ENCODE data around the gene BRCA1. TPM values are rescaled to one million over a fixed set of nuclear protein-coding genes. Genes with fewer than 3 reads are reported as not detected.
A peak's percentile ranks its signal among the peaks of the same experiment; 100 is the strongest.

BRCA1 gene
- total RNA-seq, 6 experiments from 2014 or later: 3.1 to 6.7 (median 3.9) TPM

DNA sequence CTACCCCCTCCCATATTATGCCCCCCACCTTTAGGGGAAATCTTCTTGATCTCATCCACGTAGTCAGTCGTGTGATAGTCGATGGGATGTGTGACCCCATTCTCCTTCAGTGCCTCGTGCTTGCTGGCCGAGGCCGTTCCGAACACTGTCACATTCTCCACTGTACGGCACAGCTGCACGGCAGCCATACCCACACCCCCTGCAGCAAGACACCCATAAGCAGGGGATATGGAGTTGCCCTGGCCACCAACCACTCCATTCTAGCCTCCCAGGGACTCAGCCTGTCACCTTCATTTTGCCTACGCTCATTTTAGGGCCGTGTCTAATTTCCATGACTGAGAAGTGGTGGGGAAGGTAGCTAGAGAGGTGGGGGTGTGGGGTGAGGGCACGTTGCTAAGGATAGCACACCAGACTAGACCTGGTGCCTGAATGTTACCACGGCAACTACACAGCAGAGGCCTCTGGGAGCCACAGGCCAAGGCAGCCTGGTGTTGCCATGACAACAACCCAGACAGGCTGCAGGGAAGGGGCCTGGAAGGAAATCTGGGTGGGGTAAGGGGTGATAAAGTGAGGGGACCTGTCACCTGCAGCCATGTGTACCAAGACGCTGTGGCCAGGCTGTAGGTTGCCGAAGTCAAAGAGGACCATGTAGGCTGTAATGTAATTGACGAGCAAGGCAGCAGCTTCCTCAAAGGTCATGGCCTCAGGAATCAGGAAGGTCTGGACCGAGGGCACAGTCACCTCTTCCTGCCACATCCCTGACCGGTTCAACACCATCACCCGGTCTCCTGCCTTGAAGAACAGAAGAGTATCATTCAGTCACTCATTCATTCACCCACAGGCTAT lies 106.9 kb downstream of the BRCA1 start:
- no peak for ATAC-seq
- H3K36me3 ChIP-seq: peaks cover 0 to 9% (median 3%) of the 10 kb centered on the region in 4 donors
- WGBS (ENCODE audit: insufficient coverage, low coverage, low lambda C conversion rate, missing lambda C conversion rate): 69% methylated on average over 6 of the region's 19 CpGs
- H3K27ac ChIP-seq: no peak overlapping the region
- no peaks in the 10 kb centered on the region for H3K9me3 ChIP-seq
- intact Hi-C loops (cut with DNase I): loop anchor here in 1 of 2 donors (10.0 kb wide), 1 partner anchor 207 kb away; the partner anchor contains the start of gene CCDC200
- no peak overlapping the region for H3K4me3 ChIP-seq
- DNase-seq: peak in 1 of 3 donors; percentile 44
- no peak for TF ChIP-seq POLR2A (IDR thresholded peaks at IDR 0.05)
- TF ChIP-seq, protein P1, sequence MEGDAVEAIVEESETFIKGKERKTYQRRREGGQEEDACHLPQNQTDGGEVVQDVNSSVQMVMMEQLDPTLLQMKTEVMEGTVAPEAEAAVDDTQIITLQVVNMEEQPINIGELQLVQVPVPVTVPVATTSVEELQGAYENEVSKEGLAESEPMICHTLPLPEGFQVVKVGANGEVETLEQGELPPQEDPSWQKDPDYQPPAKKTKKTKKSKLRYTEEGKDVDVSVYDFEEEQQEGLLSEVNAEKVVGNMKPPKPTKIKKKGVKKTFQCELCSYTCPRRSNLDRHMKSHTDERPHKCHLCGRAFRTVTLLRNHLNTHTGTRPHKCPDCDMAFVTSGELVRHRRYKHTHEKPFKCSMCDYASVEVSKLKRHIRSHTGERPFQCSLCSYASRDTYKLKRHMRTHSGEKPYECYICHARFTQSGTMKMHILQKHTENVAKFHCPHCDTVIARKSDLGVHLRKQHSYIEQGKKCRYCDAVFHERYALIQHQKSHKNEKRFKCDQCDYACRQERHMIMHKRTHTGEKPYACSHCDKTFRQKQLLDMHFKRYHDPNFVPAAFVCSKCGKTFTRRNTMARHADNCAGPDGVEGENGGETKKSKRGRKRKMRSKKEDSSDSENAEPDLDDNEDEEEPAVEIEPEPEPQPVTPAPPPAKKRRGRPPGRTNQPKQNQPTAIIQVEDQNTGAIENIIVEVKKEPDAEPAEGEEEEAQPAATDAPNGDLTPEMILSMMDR (IDR thresholded peaks at IDR 0.05): no peak
- H3K4me1 ChIP-seq: no peaks in the 10 kb centered on the region
- H3K27me3 ChIP-seq: no peaks in the 10 kb centered on the region

DNA sequence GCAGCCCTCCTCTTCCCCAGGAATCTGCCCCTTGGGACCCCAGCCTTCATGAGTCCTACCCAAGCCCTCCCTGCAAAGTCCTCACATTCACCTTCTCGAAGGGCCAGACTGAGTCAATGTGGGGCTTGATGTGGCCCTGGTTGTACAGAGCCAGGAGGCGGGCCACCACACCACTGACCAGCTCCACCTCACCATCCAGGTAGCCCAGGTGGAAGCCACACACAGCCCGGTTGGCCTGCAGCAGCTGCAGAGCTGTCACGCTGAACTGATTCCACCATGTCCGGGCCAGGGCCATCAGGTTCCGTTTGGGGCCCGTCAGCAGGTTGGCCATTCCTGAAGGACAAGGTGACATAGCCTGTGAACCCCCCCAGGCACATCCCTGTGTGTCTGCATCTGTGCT lies 108.9 kb downstream of the BRCA1 start:
- ATAC-seq (no peak), DNase-seq (no peak)
- TF ChIP-seq, protein P1 (IDR thresholded peaks at IDR 0.05): no peak
- TF ChIP-seq POLR2A (IDR thresholded peaks at IDR 0.05): no peak
- WGBS (ENCODE audit: insufficient coverage, low coverage, low lambda C conversion rate, missing lambda C conversion rate): no CpG with 5 or more reads among the region's 7 CpGs
- intact Hi-C loops (cut with DNase I): loop anchor here in 1 of 2 donors (10.0 kb wide), 1 partner anchor 209 kb away; the partner anchor contains the start of gene CCDC200
- Histone ChIP-seq H3K36me3 (peaks cover 0 to 11% (median 4%) of the 10 kb centered on the region in 4 donors), H3K4me3 (no peak overlapping the region), H3K9me3 (no peaks in the 10 kb centered on the region), H3K27me3 (no peaks in the 10 kb centered on the region), H3K27ac (no peak overlapping the region), H3K4me1 (peaks cover 0 to under 1% (median 0%) of the 10 kb centered on the region in 4 donors)

DNA sequence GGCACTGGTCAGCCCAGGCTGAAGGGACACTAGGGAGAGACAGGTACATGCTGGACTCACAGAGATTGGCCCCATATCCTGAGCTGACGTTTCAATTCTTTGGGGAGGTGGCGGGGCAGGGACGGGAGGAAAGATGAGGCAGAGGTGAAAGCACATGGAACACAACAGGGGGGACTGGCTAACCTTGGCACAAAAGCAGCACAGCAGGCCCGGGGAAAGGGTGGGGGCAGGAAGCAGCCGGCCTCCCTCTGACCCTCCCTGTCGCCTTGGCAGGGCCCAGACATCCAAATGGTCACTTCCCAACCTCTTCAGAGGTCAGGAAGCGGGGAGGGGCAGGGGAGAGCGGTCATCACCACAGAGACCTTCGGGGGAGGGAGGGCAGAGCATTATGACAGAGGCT lies 109.6 kb downstream of the BRCA1 start:
- TF ChIP-seq, protein P1 (IDR thresholded peaks at IDR 0.05): no peak
- no peak for TF ChIP-seq POLR2A (IDR thresholded peaks at IDR 0.05)
- H3K27ac ChIP-seq: no peak overlapping the region
- DNase-seq (peak in 2 of 3 donors; percentile 58 to 61), ATAC-seq (peak; percentile 51 to 69 (median 55))
- H3K9me3 ChIP-seq: no peaks in the 10 kb centered on the region
- peaks cover 0 to 6% (median 2%) of the 10 kb centered on the region in 4 donors for H3K4me1 ChIP-seq
- 57% methylated on average over 5 of the region's 9 CpGs for WGBS (ENCODE audit: insufficient coverage, low coverage, low lambda C conversion rate, missing lambda C conversion rate)
- peaks cover 0 to 11% (median 4%) of the 10 kb centered on the region in 4 donors for H3K36me3 ChIP-seq
- intact Hi-C loops (cut with DNase I): loop anchor here in 1 of 2 donors (10.0 kb wide), 1 partner anchor 209 kb away; the partner anchor contains the start of gene CCDC200
- H3K4me3 ChIP-seq: no peak overlapping the region
- no peaks in the 10 kb centered on the region for H3K27me3 ChIP-seq

DNA sequence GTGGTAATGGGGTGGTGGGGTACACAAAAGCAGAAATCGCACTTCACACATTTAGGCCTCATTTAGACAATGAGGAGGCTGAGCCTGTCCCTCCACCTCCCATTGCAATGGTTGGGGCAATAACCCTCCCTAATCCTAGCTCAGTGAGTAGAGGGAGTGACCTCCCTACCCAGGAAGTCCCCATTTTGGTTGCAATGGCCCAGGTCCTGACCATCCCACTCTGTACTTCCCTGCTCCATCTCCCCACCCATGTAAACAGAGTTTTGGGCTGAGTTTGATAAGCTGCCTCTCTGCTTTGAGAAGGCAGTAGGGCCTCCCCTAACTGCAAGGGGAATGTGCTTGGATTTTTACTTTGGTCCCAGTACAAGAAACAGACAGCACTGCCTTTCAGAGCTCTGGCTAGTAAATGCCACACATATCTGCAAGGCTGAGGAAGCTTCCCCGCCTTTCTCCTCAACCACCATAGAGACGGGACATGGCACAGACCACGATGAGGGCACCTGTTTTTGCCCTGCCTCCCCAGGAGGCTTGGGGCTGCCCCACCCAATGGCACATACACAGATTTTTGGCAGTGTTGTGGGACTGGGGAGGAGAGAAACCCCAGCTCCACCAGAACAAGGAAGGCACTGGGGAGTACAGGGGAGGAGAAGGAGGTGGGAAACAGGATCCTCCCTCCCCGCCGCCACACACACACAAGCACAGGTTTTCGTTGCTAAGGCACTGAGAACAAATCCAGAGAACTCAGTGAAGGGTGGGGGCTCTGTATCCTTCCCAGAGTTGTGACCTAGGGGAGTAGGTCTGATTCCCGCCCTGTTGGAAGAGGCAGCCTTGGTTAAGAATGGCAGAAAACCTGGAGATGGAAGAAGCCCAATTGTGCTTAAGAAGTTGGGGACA lies 110.3 kb downstream of the BRCA1 start:
- H3K4me1 ChIP-seq: peaks cover 0 to 11% (median 4%) of the 10 kb centered on the region in 4 donors
- intact Hi-C loops (cut with DNase I): loop anchor here in 1 of 2 donors (10.0 kb wide), 1 partner anchor 210 kb away; the partner anchor contains the start of gene CCDC200
- H3K27ac ChIP-seq: no peak overlapping the region
- peaks cover 0 to 11% (median 4%) of the 10 kb centered on the region in 4 donors for H3K36me3 ChIP-seq
- 55% methylated on average over 6 of the region's 8 CpGs for WGBS (ENCODE audit: insufficient coverage, low coverage, low lambda C conversion rate, missing lambda C conversion rate)
- no peak for ATAC-seq
- TF ChIP-seq POLR2A (IDR thresholded peaks at IDR 0.05): no peak
- TF ChIP-seq, protein P1 (IDR thresholded peaks at IDR 0.05): no peak
- no peak overlapping the region for H3K4me3 ChIP-seq
- H3K27me3 ChIP-seq: no peaks in the 10 kb centered on the region
- DNase-seq: peak in 1 of 3 donors; percentile 18
- no peaks in the 10 kb centered on the region for H3K9me3 ChIP-seq

Measured in right lobe of liver (tissue), 6 donors.